Coronary artery (tissue), 2 donors: Measurements from ENCODE around the gene APOF.
"Not testable (repeated sequence)": the region's sequence is repeated elsewhere in the genome, so short reads cannot be mapped to it uniquely, and the experiment has no call there.

ENCODE experiments used
- DNase-seq: peaks from one replicate; pipeline ENCODE4 v3.0.0-alpha.2; 2017; ENCODE audit warnings: low spot score
- H3K27ac ChIP-seq, 2 donors: fragments of 200-600 bp; sonication (generic); one replicate each; pipeline ENCODE4 v1.5.1; 2016 to 2019
- H3K4me3 ChIP-seq: fragments of 200-600 bp; sonication (generic); 2 replicates; pipeline ENCODE4 v1.5.1; 2016; ENCODE audit warnings: mild to moderate bottlenecking, moderate library complexity
- CTCF ChIP-seq: fragments of 200-600 bp; sonication (generic); IDR thresholded peaks from one replicate; pipeline ENCODE4 v1.5.1; 2019; ENCODE audit warnings: antibody characterized with exemption

APOF gene

GRCh38 chr12:56362130-56363059, at the start of gene APOF:
APOF (minus strand) TSS chr12:56362857; CDS start chr12:56362745, 112 bp downstream.
- DNase-seq = no peak
- H3K4me3 ChIP-seq = no peak within 1 kb of the TSS
- H3K27ac ChIP-seq = no peak within 1 kb of the TSS
- TF ChIP-seq CTCF = no peak

DNA sequence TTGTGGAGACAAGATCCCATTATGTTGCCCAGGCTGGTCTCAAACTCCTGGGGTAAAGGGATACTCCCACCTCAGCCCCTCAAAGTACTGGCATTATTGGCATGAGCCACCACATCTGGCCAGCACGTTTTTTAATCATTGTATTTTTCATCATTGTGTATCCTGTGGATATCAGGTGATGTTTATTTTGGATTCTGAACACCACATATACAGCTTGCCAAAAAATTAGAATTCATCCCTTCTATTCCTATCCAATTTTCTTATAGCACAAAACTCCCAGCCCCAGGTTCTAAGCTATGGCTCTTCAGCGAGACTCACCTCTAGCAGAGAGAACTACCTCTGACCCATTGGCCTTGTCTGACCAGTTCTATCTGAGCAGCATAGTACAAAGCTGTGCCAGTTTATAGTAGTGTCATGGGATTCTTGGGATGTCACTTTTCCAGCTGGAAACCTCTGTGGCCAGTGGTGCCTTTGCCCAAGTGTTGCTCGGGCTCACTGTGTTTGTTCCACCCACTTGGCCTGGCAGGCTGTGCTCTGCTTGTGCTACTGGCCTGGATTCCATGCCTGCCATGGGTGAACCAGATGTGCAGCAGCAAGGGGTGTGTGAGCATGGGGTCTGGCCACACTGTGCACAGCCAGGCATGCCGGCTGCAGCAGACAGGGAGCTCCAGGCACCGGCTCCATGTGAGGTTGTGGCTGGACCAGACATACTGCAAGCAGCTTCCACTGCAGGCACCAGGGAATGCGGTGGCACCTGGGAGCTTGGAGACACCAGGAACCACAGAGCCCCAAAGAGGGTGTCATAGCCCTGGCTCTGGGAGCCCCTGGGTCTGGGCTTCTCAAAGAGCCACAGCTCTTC, 49.4 kb upstream of the APOF start:
- Histone ChIP-seq H3K27ac (no peak overlapping the region), H3K4me3 (no peak overlapping the region)
- TF ChIP-seq CTCF = no peak
- no peak for DNase-seq

GRCh38 chr12:56410768-56411167, 48.1 kb upstream of the APOF start:
- H3K27ac ChIP-seq = no peak overlapping the region
- DNase-seq = no peak
- H3K4me3 ChIP-seq = no peak overlapping the region
- TF ChIP-seq CTCF = no peak

GRCh38 chr12:56408799-56409417, 46.3 kb upstream of the APOF start:
- no peak overlapping the region for H3K27ac ChIP-seq
- no peak for TF ChIP-seq CTCF
- no peak overlapping the region for H3K4me3 ChIP-seq
- DNase-seq = no peak

DNA sequence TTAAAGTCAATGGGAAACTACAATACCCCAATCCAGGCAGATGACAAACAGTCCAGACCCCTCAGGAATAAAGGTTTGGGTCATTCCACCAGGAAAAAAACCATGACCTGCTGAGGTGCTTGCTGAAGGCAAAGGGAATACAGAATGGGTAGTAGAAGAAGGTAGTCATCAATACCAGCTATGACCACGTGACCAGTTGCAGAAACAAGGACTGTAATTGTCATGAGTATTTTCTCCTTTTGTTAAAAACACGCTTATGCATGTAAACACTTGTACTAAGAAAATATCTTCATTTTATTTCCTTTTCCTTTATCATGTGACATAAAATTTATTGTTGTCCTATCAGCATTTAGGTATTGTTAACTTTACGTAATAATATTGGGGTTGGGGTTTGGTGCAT, 41.6 kb upstream of the APOF start:
- DNase-seq, H3K27ac ChIP-seq, H3K4me3 ChIP-seq: not testable (repeated sequence)

DNA sequence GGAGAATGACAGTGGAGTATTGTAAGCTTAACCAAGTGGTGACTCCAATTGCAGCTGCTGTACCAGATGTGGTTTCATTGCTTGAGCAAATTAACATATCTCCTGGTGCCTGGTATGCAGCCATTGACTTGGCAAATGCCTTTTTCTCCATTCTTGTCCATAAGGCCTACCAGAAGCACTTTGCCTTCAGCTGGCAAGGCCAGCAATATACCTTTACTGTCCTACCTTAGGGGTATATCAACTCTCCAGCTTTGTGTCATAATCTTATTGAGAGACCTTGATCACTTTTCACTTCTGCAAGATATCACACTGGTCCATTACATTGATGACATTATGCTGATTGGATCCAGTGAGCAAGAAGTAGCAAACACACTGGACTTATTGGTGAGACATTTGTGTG, 39.0 kb upstream of the APOF start:
- DNase-seq, H3K4me3 ChIP-seq, H3K27ac ChIP-seq: not testable (repeated sequence)

GRCh38 chr12:56401125-56401524, 38.5 kb upstream of the APOF start:
- not testable (repeated sequence) for H3K4me3 ChIP-seq, DNase-seq, H3K27ac ChIP-seq

DNA sequence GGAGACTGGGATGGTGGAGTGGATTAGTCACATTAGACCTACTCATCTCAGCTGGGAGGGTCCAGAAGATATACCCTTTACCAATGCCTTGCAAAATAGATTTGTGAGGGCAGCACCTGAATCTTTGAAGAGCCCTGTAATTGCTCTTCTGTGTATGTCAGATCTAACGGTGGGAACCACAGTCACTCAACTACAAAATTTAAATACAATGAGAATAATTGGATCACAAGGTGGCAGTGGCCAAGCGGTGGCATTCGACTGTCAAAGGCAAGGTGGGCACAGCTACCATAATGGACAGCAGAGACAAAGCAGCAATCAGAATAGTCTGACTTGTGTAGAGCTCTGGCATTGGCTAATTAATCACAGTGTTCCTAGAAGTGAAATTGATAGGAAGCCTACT, 36.8 kb upstream of the APOF start:
- H3K4me3 ChIP-seq, H3K27ac ChIP-seq, DNase-seq: not testable (repeated sequence)
